K562 (cell line): ENCODE results near the gene MTERF4. TPM values are rescaled to one million over a fixed set of nuclear protein-coding genes. Genes with fewer than 3 reads are reported as not detected.

Experiments used
- ATAC-seq: fragments of 200-7000 bp; cut with Tn5 transposase; 3 replicates; pipeline ENCODE4 v1.9.1; 2020; ENCODE audit warnings: moderate library complexity
- BruUV-seq: library from RNA; stranded (reverse); fragments of 400-500 nt; replicated peaks from 2 replicates; lab custom pipeline; 2021; lab: Mats Ljungman, UMichigan
- CTCF ChIA-PET: fragments of 300-600 bp; formaldehyde crosslinking; extraction: SDS; loops from one replicate; lab custom pipeline; 2021; ENCODE audit warnings: low intra/inter-chr PET ratio; lab: Yijun Ruan, JAX
- POLR2A ChIA-PET: fragments of 300-600, 350-650 bp; sonication (Branson Sonifier 250); formaldehyde crosslinking; extraction: SDS; loops from one replicate; lab custom pipeline; 2021; ENCODE audit warnings: antibody characterized with exemption, inconsistent platforms; lab: Yijun Ruan, JAX
- DNase-seq, 4 experiments: peaks; one replicate each; pipeline versions ENCODE4 v3.0.0 to v3.0.0-alpha.2; 2011 to 2018; ENCODE audit warnings: low spot score in 3 of 4, mixed read lengths in 3 of 4; ENCODE audit errors: extremely low read depth in 1 of 4
- FAIRE-seq: peaks from 2 replicates; lab custom pipeline; 2011; peaks lifted over from hg19 to GRCh38; lab: Jason Lieb, UNC
- H2AFZ ChIP-seq: 2 replicates; pipeline ENCODE4 v1.6.0; 2011; ENCODE audit warnings: low read depth, low read length, control low read depth, inconsistent platforms
- H3K27ac ChIP-seq: fragments of 200-600 bp; 3 replicates; pipeline ENCODE4 v1.8.0; 2011; ENCODE audit warnings: low read depth, mild to moderate bottlenecking, control low read depth, inconsistent platforms, low read length, moderate library complexity, mixed read lengths; ENCODE audit errors: extremely low read depth
- H3K27me3 ChIP-seq, 2 experiments: fragments of 300-600 bp in 1 of 2; 2 replicates in 1 of 2; 3 replicates in 1 of 2; pipeline versions ENCODE4 v1.6.0 to v1.8.0; 2011; ENCODE audit warnings: inconsistent platforms in 2 of 2, low read length in 2 of 2, mild to moderate bottlenecking in 1 of 2, mixed read lengths in 1 of 2, moderate library complexity in 1 of 2; ENCODE audit not compliant: control insufficient read depth in 2 of 2, insufficient read depth in 2 of 2
- H3K36me3 ChIP-seq: fragments of 300-600 bp; 3 replicates; pipeline ENCODE4 v1.8.0; 2011; ENCODE audit warnings: mild to moderate bottlenecking, low read length, inconsistent platforms; ENCODE audit not compliant: control insufficient read depth, insufficient read depth
- H3K4me1 ChIP-seq, 2 experiments: fragments of 200-600 bp in 1 of 2; replicated peaks in 1 of 2; 2 replicates in 1 of 2; 3 replicates in 1 of 2; pipeline versions ENCODE4 v1.5.1 to v1.8.0; 2011; ENCODE audit warnings: inconsistent platforms in 2 of 2, low read length in 2 of 2, mild to moderate bottlenecking in 1 of 2, mixed read lengths in 1 of 2, moderate library complexity in 1 of 2; ENCODE audit not compliant: control insufficient read depth in 2 of 2, insufficient read depth in 2 of 2
- H3K4me2 ChIP-seq: 2 replicates; pipeline ENCODE4 v1.6.1; 2011; ENCODE audit warnings: low read length, control low read depth, inconsistent platforms, mixed read lengths; ENCODE audit not compliant: insufficient read depth
- H3K4me3 ChIP-seq: fragments of 200-600 bp; sonication (generic), shearing (Covaris generic); 2 replicates; pipeline ENCODE4 v1.5.1; 2016; ENCODE audit warnings: control low read depth, inconsistent platforms
- H3K79me2 ChIP-seq: fragments of 200-600 bp; 3 replicates; pipeline ENCODE4 v1.8.0; 2011; ENCODE audit warnings: low read length, inconsistent platforms; ENCODE audit not compliant: control insufficient read depth, insufficient read depth
- H3K9ac ChIP-seq, 2 experiments: 2 replicates each; pipeline versions ENCODE4 v1.6.0 to v1.6.1; 2011; ENCODE audit warnings: low read depth in 2 of 2, low read length in 2 of 2, control low read depth in 1 of 2, inconsistent platforms in 1 of 2, mild to moderate bottlenecking in 1 of 2, mixed read lengths in 1 of 2; ENCODE audit not compliant: insufficient read depth in 1 of 2
- H3K9me1 ChIP-seq: one replicate; pipeline ENCODE4 v1.6.0; 2011; ENCODE audit warnings: inconsistent platforms, mild to moderate bottlenecking, low read length, moderate library complexity; ENCODE audit not compliant: control insufficient read depth, insufficient read depth
- H3K9me3 ChIP-seq: replicated peaks from 2 replicates; pipeline ENCODE4 v1.5.1; 2011; ENCODE audit warnings: low read depth, low read length, inconsistent platforms; ENCODE audit not compliant: control insufficient read depth, insufficient read depth
- H4K20me1 ChIP-seq: replicated peaks from 2 replicates; pipeline ENCODE4 v1.6.1; 2011; ENCODE audit warnings: low read length, inconsistent platforms, mixed read lengths; ENCODE audit not compliant: control insufficient read depth, insufficient read depth
- ETS2 ChIP-seq: IDR thresholded peaks from 2 replicates; pipeline ENCODE4 v1.6.1; 2016; ENCODE audit warnings: borderline replicate concordance, missing genetic modification characterization, mild to moderate bottlenecking, moderate library complexity, missing compliant biosample characterization; ENCODE audit not compliant: poor library complexity, severe bottlenecking
- NR1H2 ChIP-seq: sonication (generic); formaldehyde crosslinking; IDR thresholded peaks from 2 replicates; pipeline ENCODE4 v1.4.0; 2020; ENCODE audit warnings: mild to moderate bottlenecking, missing genetic modification reagents
- POLR2H ChIP-seq: IDR thresholded peaks from 2 replicates; pipeline ENCODE4 v1.6.1; 2016; ENCODE audit warnings: missing genetic modification characterization, low read depth, mild to moderate bottlenecking, control low read depth, missing compliant biosample characterization, moderate library complexity
- POLR3A ChIP-seq: IDR thresholded peaks from 2 replicates; pipeline ENCODE4 v1.6.1; 2011; ENCODE audit warnings: borderline replicate concordance, mild to moderate bottlenecking, moderate library complexity; ENCODE audit not compliant: insufficient read length, insufficient read depth; ENCODE audit errors: extremely low read depth
- POU5F1 ChIP-seq: fragments of 150-350 bp; IDR thresholded peaks from 2 replicates; pipeline ENCODE4 v1.6.1; 2014; ENCODE audit warnings: borderline replicate concordance, low read length, low read depth, mild to moderate bottlenecking; ENCODE audit not compliant: partially characterized antibody
- SMARCA5 ChIP-seq: fragments of 450-650 bp; IDR thresholded peaks from 2 replicates; pipeline ENCODE4 v1.6.1; 2016
- SPI1 ChIP-seq: IDR thresholded peaks from 2 replicates; pipeline ENCODE4 v1.6.1; 2011; ENCODE audit warnings: low read depth, low read length, control low read depth, borderline replicate concordance
- ZC3H11A ChIP-seq: IDR thresholded peaks from 2 replicates; pipeline ENCODE4 v1.6.1; 2012; ENCODE audit warnings: low read depth, low read length, improper control_type of control experiment
- WGBS: fragments of 100-300 bp; shearing (Covaris generic); methylation state at CpG from one replicate; pipeline ENCODE4 v1.1.6; 2016; ENCODE audit warnings: low coverage, mixed read lengths; ENCODE audit not compliant: insufficient coverage; ENCODE audit errors: missing lambda C conversion rate; 5-methylcytosine and 5-hydroxymethylcytosine counted together
- in situ Hi-C: fragments of 300-500 bp; cut with MboI; formaldehyde crosslinking; loops from 4 replicates; pipeline ENCODE4 v1.15.0; 2018; ENCODE audit warnings: inconsistent platforms, mixed read lengths
- intact Hi-C: fragments of 100-400 bp; cut with micrococcal nuclease; formaldehyde crosslinking; loops from 2 replicates; pipeline ENCODE4 v1.14.2; 2022
- polyA plus RNA-seq, 8 experiments: library from polyadenylated mRNA; depleted of rRNA in 4 of 8; stranded (reverse) in 5 of 8; unstranded in 3 of 8; fragments of >200 nt; fragmentation: Nextera tagmentation in 2 of 8; fragmentation: Illumina TruSeq in 1 of 8; extraction: Ambion mirVana in 2 of 8; extraction: Trizol in 1 of 8; gene quantifications; 2 replicates each; pipeline versions ENCODE4 v1.2.1 to v1.2.3, GENCODE V29; 2011 to 2014; ENCODE audit warnings: inconsistent platforms in 1 of 8, missing spikeins in 1 of 8
- total RNA-seq, 7 experiments: library from RNA; depleted of rRNA in 6 of 7; stranded (reverse); fragments of >200 nt in 6 of 7; fragmentation: Illumina TruSeq in 2 of 7; extraction: Trizol in 2 of 7; gene quantifications; 2 replicates each; pipeline versions ENCODE4 v1.2.1 to v1.2.3, GENCODE V29; 2011 to 2021; ENCODE audit warnings: low replicate concordance in 1 of 7
- TF ChIP-seq, protein P1 (sequence below): sonication (generic); IDR thresholded peaks from 2 replicates; pipeline ENCODE4 v1.6.1; 2016

Gene MTERF4
- total and polyA plus RNA-seq, 9 of the 15 experiments (the other 6 are each of a cell fraction or from before 2014, with no cell fraction given), result 15.3 to 29.6 (median 21.2) TPM

DNA sequence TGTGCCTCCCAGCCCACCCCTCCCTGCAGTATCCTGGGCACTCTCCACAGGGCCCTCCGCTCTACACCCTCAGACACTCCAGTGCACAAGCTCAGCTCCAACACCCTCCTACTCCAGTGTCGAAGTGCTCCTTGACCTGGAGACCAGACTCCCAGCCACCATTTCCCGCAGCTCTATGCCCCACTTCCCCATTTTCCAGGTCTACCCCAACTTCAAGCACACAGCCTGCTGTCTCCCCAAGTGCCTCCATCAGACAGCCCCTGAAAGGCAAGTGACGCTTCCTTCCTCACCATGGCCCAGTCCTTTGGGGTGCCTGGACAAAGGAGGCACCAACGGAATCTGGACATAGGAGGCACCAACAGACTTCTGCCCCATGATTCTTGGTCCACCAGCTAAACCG, 40.0 kb upstream of the MTERF4 start:
- Histone ChIP-seq H3K4me2 (no peak overlapping the region), H4K20me1 (no peaks in the 10 kb centered on the region), H2AFZ (no peak overlapping the region), H3K27ac (no peak overlapping the region), H3K9me1 (no peaks in the 10 kb centered on the region), H3K36me3 (peaks cover 24% of the 10 kb centered on the region; the same call in 1 of the 3 replicates), H3K27me3 (no peaks in the 10 kb centered on the region), H3K9ac (no peak overlapping the region; a peak in 1 of 4 replicates), H3K4me1 (peaks cover 0 to 3% of the 10 kb centered on the region in 2 experiments; a peak in 1 of 5 replicates), H3K4me3 (no peak overlapping the region), H3K79me2 (peaks cover 8% of the 10 kb centered on the region; the same call in 1 of the 3 replicates), H3K9me3 (no peaks in the 10 kb centered on the region)
- CTCF ChIA-PET, result no interaction called here
- TF ChIP-seq, protein P1, sequence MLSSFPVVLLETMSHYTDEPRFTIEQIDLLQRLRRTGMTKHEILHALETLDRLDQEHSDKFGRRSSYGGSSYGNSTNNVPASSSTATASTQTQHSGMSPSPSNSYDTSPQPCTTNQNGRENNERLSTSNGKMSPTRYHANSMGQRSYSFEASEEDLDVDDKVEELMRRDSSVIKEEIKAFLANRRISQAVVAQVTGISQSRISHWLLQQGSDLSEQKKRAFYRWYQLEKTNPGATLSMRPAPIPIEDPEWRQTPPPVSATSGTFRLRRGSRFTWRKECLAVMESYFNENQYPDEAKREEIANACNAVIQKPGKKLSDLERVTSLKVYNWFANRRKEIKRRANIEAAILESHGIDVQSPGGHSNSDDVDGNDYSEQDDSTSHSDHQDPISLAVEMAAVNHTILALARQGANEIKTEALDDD, result no peak
- peak; percentile 59; the same call in 1 of the 2 replicates for TF ChIP-seq SPI1
- no TSS peak for BruUV-seq
- WGBS, result 88% methylated on average over 5 of the region's 6 CpGs
- DNase-seq, result no peak
- FAIRE-seq, result no peak
- ATAC-seq, result no peak
- in situ Hi-C loops, result no loop called here
- POLR2A ChIA-PET, result interaction anchor here (0.6 kb wide), 1 partner anchor 118 kb away, joined by 3 read pairs; no protein-coding TSS in a partner anchor
- intact Hi-C loops, result no loop called here

DNA sequence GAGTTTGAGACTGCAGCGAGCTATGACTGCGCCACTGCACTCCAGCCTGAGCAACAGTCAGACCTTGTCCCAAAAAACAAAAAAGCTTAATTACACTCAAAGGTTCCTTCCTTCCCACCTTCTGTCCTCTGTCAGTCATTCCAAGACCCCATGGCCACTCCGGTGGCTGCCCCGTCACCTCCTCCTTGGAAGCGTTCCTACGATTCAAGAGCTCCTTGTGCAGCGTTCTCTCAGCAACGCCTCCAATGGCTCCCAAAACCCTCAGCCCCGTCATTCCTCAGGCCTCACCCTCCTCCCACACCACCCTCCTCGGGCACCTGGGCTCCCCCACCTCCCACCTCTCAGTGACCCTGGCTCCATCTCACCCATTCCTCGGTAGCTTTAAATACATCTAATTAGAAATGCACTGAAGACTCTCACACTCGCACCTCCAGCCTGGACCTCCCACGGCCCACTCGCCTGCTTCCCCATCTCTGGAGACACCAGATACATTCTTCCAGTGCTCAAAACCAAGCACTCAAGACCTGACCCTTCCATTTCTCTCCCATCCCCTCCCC, 39.2 kb upstream of the MTERF4 start:
- no TSS peak for BruUV-seq
- no peak for TF ChIP-seq NR1H2 (CRISPR knock-in tag)
- no peak for TF ChIP-seq POLR2H (tag)
- TF ChIP-seq POU5F1, result no peak
- TF ChIP-seq POLR3A, result no peak
- TF ChIP-seq SMARCA5, result no peak
- no peak for TF ChIP-seq ETS2
- no peak for TF ChIP-seq ZC3H11A

More for the DNA sequence above, 39.2 kb upstream of the MTERF4 start:
- peaks cover under 1% of the 10 kb centered on the region; the same call in 1 of the 3 replicates for H3K79me2 ChIP-seq
- peaks cover 24% of the 10 kb centered on the region; the same call in 1 of the 3 replicates for H3K36me3 ChIP-seq
- POLR2A ChIA-PET, result interaction anchor here (0.6 to 1.1 kb wide), 2 partner anchors 9 to 117 kb away, joined by 3 to 4 read pairs; partner anchors contain the start of gene PPP1R7
- DNase-seq (no peak), FAIRE-seq (no peak), ATAC-seq (no peak)
- peaks cover 0 to 6% of the 10 kb centered on the region in 2 experiments; a peak in 1 of 5 replicates for H3K4me1 ChIP-seq
- H3K27ac ChIP-seq, result no peak overlapping the region
- no peaks in the 10 kb centered on the region for H3K9me3 ChIP-seq
- WGBS, result 83% methylated on average over 3 of the region's 14 CpGs
- H2AFZ ChIP-seq, result no peak overlapping the region
- in situ Hi-C loops (no loop called here), intact Hi-C loops (no loop called here)
- no peaks in the 10 kb centered on the region for H3K27me3 ChIP-seq
- H3K9me1 ChIP-seq, result no peaks in the 10 kb centered on the region
- no peak overlapping the region for H3K4me2 ChIP-seq
- no peak overlapping the region for H3K9ac ChIP-seq
- H4K20me1 ChIP-seq, result no peaks in the 10 kb centered on the region
- CTCF ChIA-PET, result no interaction called here
- H3K4me3 ChIP-seq, result no peak overlapping the region
